GM23248 (cell line): ENCODE data around the gene WDR82. TPM values are rescaled to one million over a fixed set of nuclear protein-coding genes. Genes with fewer than 3 reads are reported as not detected.
A peak's percentile ranks its signal among the peaks of the same experiment; 100 is the strongest.

Experiments used
- DNase-seq: peaks from one replicate; pipeline ENCODE4 v3.0.0-alpha.2; 2015
- H2AFZ ChIP-seq: fragments of 200-600 bp; sonication (generic); 2 replicates; pipeline ENCODE4 v1.6.1; 2016; ENCODE audit warnings: antibody characterized with exemption
- H3F3A ChIP-seq: fragments of 200-600 bp; sonication (generic); 2 replicates; pipeline ENCODE4 v1.6.1; 2016; ENCODE audit warnings: mild to moderate bottlenecking, antibody characterized with exemption, mixed run types; ENCODE audit not compliant: insufficient read depth
- H3K27ac ChIP-seq: fragments of 200-600 bp; sonication (generic); 2 replicates; pipeline ENCODE4 v1.5.1; 2016; ENCODE audit warnings: mild to moderate bottlenecking
- H3K27me3 ChIP-seq: fragments of 200-600 bp; sonication (generic); replicated peaks from 2 replicates; pipeline ENCODE4 v1.6.1; 2016; ENCODE audit warnings: mild to moderate bottlenecking; ENCODE audit not compliant: insufficient read depth
- H3K36me3 ChIP-seq: fragments of 200-600 bp; sonication (generic); 2 replicates; pipeline ENCODE4 v1.6.1; 2016; ENCODE audit warnings: low read depth, mild to moderate bottlenecking
- H3K4me1 ChIP-seq: fragments of 200-600 bp; sonication (generic); 2 replicates; pipeline ENCODE4 v1.6.1; 2016; ENCODE audit warnings: mild to moderate bottlenecking; ENCODE audit not compliant: insufficient read depth
- H3K4me2 ChIP-seq: fragments of 200-600 bp; sonication (generic); one replicate; pipeline ENCODE4 v1.6.1; 2016; ENCODE audit warnings: mild to moderate bottlenecking; ENCODE audit not compliant: unreplicated experiment
- H3K4me3 ChIP-seq: fragments of 200-600 bp; sonication (generic); 2 replicates; pipeline ENCODE4 v1.5.1; 2016; ENCODE audit warnings: mild to moderate bottlenecking
- H3K79me2 ChIP-seq: fragments of 200-600 bp; sonication (generic); 2 replicates; pipeline ENCODE4 v1.6.1; 2016; ENCODE audit warnings: mild to moderate bottlenecking; ENCODE audit not compliant: insufficient read depth
- H3K9ac ChIP-seq: fragments of 200-600 bp; sonication (generic); 2 replicates; pipeline ENCODE4 v1.6.1; 2016; ENCODE audit warnings: mild to moderate bottlenecking
- H3K9me2 ChIP-seq: fragments of 200-600 bp; sonication (generic); 2 replicates; pipeline ENCODE4 v1.6.1; 2016; ENCODE audit warnings: mixed run types, mild to moderate bottlenecking, moderate library complexity; ENCODE audit not compliant: insufficient read depth
- H3K9me3 ChIP-seq: fragments of 200-600 bp; sonication (generic); one replicate; pipeline ENCODE4 v1.6.1; 2017; ENCODE audit warnings: low read depth
- H4K20me1 ChIP-seq: fragments of 200-600 bp; sonication (generic); 2 replicates; pipeline ENCODE4 v1.6.0; 2016; ENCODE audit not compliant: insufficient read depth
- EZH2 ChIP-seq: fragments of 200-600 bp; sonication (generic); IDR thresholded peaks from 2 replicates; pipeline ENCODE4 v1.6.1; 2018; ENCODE audit warnings: antibody characterized with exemption, mild to moderate bottlenecking; ENCODE audit not compliant: insufficient read depth, poor library complexity, severe bottlenecking
- EZH2phosphoT487 ChIP-seq: fragments of 200-600 bp; sonication (generic); IDR thresholded peaks from 2 replicates; pipeline ENCODE4 v1.6.1; 2018; ENCODE audit warnings: antibody characterized with exemption, moderate library complexity, mild to moderate bottlenecking, low read depth; ENCODE audit not compliant: insufficient read depth
- WGBS, 2 experiments: methylation state at CpG; one replicate each; pipeline ENCODE4 v1.1.6; 2015 to 2017; ENCODE audit warnings: low lambda C conversion rate in 2 of 2, low coverage in 1 of 2; ENCODE audit errors: missing lambda C conversion rate in 2 of 2; 5-methylcytosine and 5-hydroxymethylcytosine counted together
- in situ Hi-C: fragments of 300-500 bp; cut with MboI; formaldehyde crosslinking; loops from 2 replicates; pipeline ENCODE4 v1.15.0; 2020
- polyA plus RNA-seq: library from polyadenylated mRNA; unstranded; fragments of >200 nt; fragmentation: Nextera tagmentation; extraction: Ambion mirVana; gene quantifications from 2 replicates; pipeline ENCODE4 v1.2.1, GENCODE V29; 2016
- total RNA-seq: library from RNA; depleted of rRNA; stranded (reverse); fragments of >200 nt; shearing (Covaris generic); gene quantifications from 2 replicates; pipeline ENCODE4 v1.2.3, GENCODE V29; 2014

WDR82 gene
- total and polyA plus RNA-seq, 2 experiments from 2014 or later: 16.1 to 56.1 TPM

DNA sequence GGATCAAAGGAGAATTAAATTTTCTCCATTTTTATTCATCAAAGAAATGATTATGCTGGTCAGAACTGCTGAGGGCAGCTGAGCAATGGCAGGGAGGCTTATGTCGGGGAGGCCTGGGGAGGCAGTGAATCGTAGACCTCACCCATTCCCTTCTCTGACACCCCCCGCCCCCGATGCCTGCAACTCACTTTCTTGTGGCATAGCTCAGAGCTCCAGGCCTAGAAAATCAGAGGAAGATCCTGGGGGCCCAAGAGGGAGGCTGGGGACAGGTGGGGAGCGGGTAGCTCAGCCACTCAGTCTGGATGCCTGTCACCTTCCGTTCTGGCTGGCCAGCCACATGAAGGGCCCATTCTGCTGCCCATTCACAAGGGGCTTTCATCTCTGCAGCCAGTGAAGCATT, 36.6 kb upstream of the WDR82 start:
- H3K36me3 ChIP-seq: no peaks in the 10 kb centered on the region
- peaks cover 7% of the 10 kb centered on the region for H3K4me1 ChIP-seq
- no peaks in the 10 kb centered on the region for H3F3A ChIP-seq
- no peaks in the 10 kb centered on the region for H3K27me3 ChIP-seq
- no peaks in the 10 kb centered on the region for H3K9me3 ChIP-seq
- H3K4me2 ChIP-seq: no peak overlapping the region
- no peak overlapping the region for H3K9ac ChIP-seq
- no peaks in the 10 kb centered on the region for H3K79me2 ChIP-seq
- no peaks in the 10 kb centered on the region for H3K9me2 ChIP-seq
- no peak overlapping the region for H2AFZ ChIP-seq
- H3K4me3 ChIP-seq: no peak overlapping the region
- DNase-seq: no peak
- H4K20me1 ChIP-seq: no peaks in the 10 kb centered on the region
- TF ChIP-seq EZH2: no peak
- TF ChIP-seq EZH2phosphoT487: no peak
- WGBS, 2 experiments: 88 to 94% methylated on average over 6 of the region's 6 CpGs
- in situ Hi-C loops: no loop called here
- H3K27ac ChIP-seq: no peak overlapping the region

- Histone ChIP-seq H3K27me3 (no peaks in the 10 kb centered on the region), H3K79me2 (no peaks in the 10 kb centered on the region), H3F3A (no peaks in the 10 kb centered on the region), H3K27ac (no peak overlapping the region), H3K4me1 (peaks cover 7% of the 10 kb centered on the region), H3K36me3 (no peaks in the 10 kb centered on the region), H3K4me2 (no peak overlapping the region), H3K9me2 (no peaks in the 10 kb centered on the region), H4K20me1 (no peaks in the 10 kb centered on the region), H2AFZ (no peak overlapping the region), H3K4me3 (no peak overlapping the region), H3K9ac (no peak overlapping the region), H3K9me3 (no peaks in the 10 kb centered on the region)
- TF ChIP-seq EZH2 (no peak), EZH2phosphoT487 (no peak)
- 97% methylated on average over 3 of the region's 3 CpGs for WGBS, 2 experiments
- in situ Hi-C loops: no loop called here
- peak; percentile 13 for DNase-seq
These were observed 36.0 kb upstream of the WDR82 start for GRCh38 chr3:52314489-52314888.

GRCh38 chr3:52313774-52314188, 35.3 kb upstream of the WDR82 start:
- Histone ChIP-seq H4K20me1 (no peaks in the 10 kb centered on the region), H3K9ac (no peak overlapping the region; the same call in 1 of the 2 replicates), H3K36me3 (no peaks in the 10 kb centered on the region), H3K4me1 (peaks cover 7% of the 10 kb centered on the region), H3F3A (no peaks in the 10 kb centered on the region), H3K4me2 (no peak overlapping the region), H3K9me2 (no peaks in the 10 kb centered on the region), H2AFZ (no peak overlapping the region), H3K27ac (no peak overlapping the region), H3K4me3 (no peak overlapping the region), H3K27me3 (no peaks in the 10 kb centered on the region), H3K79me2 (no peaks in the 10 kb centered on the region), H3K9me3 (no peaks in the 10 kb centered on the region)
- TF ChIP-seq EZH2phosphoT487 (no peak), EZH2 (no peak)
- DNase-seq: peak; percentile 55
- in situ Hi-C loops: no loop called here
- WGBS, 2 experiments: 71 to 73% methylated on average over 4 of the region's 4 CpGs

- Histone ChIP-seq H3K4me2 (no peak overlapping the region), H3K27ac (no peak overlapping the region)
- in situ Hi-C loops: no loop called here
These were observed 34.8 kb upstream of the WDR82 start for GRCh38 chr3:52313188-52313773.

More at GRCh38 chr3:52313188-52313773, 34.8 kb upstream of the WDR82 start:
- no peak for TF ChIP-seq EZH2phosphoT487
- no peak for TF ChIP-seq EZH2
- Histone ChIP-seq H4K20me1 (no peaks in the 10 kb centered on the region), H2AFZ (no peak overlapping the region), H3F3A (no peaks in the 10 kb centered on the region), H3K9me3 (no peaks in the 10 kb centered on the region), H3K79me2 (no peaks in the 10 kb centered on the region), H3K9me2 (no peaks in the 10 kb centered on the region), H3K4me1 (peaks cover 7% of the 10 kb centered on the region), H3K36me3 (no peaks in the 10 kb centered on the region), H3K9ac (no peak overlapping the region; the same call in 1 of the 2 replicates), H3K27me3 (no peaks in the 10 kb centered on the region), H3K4me3 (no peak overlapping the region)
- 83 to 100% methylated on average over 2 of the region's 2 CpGs for WGBS, 2 experiments
- no peak for DNase-seq
